ENCODE measurements around the gene CELA3A.
"Not testable (repeated sequence)": the region's sequence is repeated elsewhere in the genome, so short reads cannot be mapped to it uniquely, and the experiment has no call there.

GRCh38 chr1:21972973-21973441 lies 28.4 kb upstream of the CELA3A start:
- TF ChIP-seq, protein P1, sequence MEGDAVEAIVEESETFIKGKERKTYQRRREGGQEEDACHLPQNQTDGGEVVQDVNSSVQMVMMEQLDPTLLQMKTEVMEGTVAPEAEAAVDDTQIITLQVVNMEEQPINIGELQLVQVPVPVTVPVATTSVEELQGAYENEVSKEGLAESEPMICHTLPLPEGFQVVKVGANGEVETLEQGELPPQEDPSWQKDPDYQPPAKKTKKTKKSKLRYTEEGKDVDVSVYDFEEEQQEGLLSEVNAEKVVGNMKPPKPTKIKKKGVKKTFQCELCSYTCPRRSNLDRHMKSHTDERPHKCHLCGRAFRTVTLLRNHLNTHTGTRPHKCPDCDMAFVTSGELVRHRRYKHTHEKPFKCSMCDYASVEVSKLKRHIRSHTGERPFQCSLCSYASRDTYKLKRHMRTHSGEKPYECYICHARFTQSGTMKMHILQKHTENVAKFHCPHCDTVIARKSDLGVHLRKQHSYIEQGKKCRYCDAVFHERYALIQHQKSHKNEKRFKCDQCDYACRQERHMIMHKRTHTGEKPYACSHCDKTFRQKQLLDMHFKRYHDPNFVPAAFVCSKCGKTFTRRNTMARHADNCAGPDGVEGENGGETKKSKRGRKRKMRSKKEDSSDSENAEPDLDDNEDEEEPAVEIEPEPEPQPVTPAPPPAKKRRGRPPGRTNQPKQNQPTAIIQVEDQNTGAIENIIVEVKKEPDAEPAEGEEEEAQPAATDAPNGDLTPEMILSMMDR (IDR thresholded peaks at IDR 0.05; ENCODE audit: low read depth, low read length) = not testable (repeated sequence)
- not testable (repeated sequence) for TF ChIP-seq EZH2phosphoT487 (IDR thresholded peaks at IDR 0.05; ENCODE audit: low read depth)

Data from OCI-LY3 (cell line).